ENCODE measurements around the gene USP47.

- TF ChIP-seq EZH2 (IDR thresholded peaks at IDR 0.05; ENCODE audit: insufficient read depth, poor library complexity, severe bottlenecking) (no peak), EZH2phosphoT487 (IDR thresholded peaks at IDR 0.05; ENCODE audit: insufficient read depth, low read depth) (no peak)
Observed at GRCh38 chr11:11981840-11982239, 140.1 kb downstream of the USP47 start.

Measured in GM23248 (cell line).